Chondrocyte (in vitro differentiated cells): ENCODE data around the gene ACBD3. TPM values are rescaled to one million over a fixed set of nuclear protein-coding genes. Genes with fewer than 3 reads are reported as not detected.

Experiments used
- DNase-seq: peaks from one replicate; pipeline ENCODE4 v3.0.0; 2021; ENCODE audit warnings: mixed read lengths, low spot score
- H3K27ac Mint-ChIP-seq: one replicate; pipeline ENCODE4 v1.8.0; 2021; ENCODE audit warnings: mild to moderate bottlenecking, moderate library complexity, mixed read lengths; ENCODE audit not compliant: unreplicated experiment
- H3K27me3 Mint-ChIP-seq: 2 replicates; pipeline ENCODE4 v1.8.0; 2021; ENCODE audit warnings: low read depth, mixed read lengths
- H3K36me3 Mint-ChIP-seq: 2 replicates; pipeline ENCODE4 v1.8.0; 2021; ENCODE audit warnings: low read depth, mixed read lengths
- H3K4me1 Mint-ChIP-seq: 2 replicates; pipeline ENCODE4 v1.8.0; 2021; ENCODE audit warnings: low read depth, mild to moderate bottlenecking, mixed read lengths
- H3K4me3 Mint-ChIP-seq: one replicate; pipeline ENCODE4 v1.8.0; 2021; ENCODE audit warnings: mild to moderate bottlenecking, moderate library complexity, mixed read lengths; ENCODE audit not compliant: unreplicated experiment
- H3K9me3 Mint-ChIP-seq: 2 replicates; pipeline ENCODE4 v1.8.0; 2021; ENCODE audit warnings: low read depth, mixed read lengths
- CTCF ChIP-seq: fragments of 200-600 bp; sonication (generic); IDR thresholded peaks from 2 replicates; pipeline ENCODE4 v1.5.0; 2021; ENCODE audit warnings: antibody characterized with exemption, mild to moderate bottlenecking, moderate library complexity
- total RNA-seq: library from RNA; stranded (reverse); gene quantifications from 3 replicates; pipeline ENCODE4 v1.2.1, GENCODE V29; 2021

The ACBD3 gene
- total RNA-seq, 1 donor from 2014 or later: 67.0 TPM

DNA sequence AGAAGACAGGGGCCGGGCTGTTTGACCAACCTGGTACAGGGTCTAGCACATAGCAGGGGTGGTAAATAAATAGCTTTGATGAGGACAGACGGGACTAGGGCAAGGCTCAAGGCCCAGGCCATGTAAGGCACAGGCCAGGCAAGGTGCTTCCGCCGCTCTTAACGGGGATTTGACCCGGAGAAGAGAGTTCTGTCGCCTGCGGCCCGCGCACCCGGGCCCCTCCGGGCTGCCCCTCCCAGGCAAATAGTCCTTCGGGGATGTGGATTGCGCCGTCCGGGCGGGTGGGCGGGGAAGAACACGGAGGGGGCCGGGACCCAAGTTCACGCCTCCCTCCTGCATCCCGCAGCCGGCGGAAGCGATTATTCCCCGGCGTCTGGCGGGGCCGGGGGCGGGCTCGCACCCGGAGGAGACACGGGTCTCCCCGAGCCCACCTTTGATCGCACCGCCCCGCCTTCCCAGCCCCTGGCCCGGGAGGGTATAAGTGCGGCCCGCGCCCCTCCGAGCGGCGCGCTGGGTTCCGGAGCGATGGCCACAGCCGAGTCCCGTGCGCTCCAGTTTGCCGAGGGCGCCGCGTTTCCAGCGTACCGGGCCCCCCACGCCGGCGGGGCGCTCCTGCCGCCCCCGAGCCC, 36.7 kb upstream of the ACBD3 start, which contains the start of gene MIXL1:
Gene MIXL1, plus strand, starts transcription at position 508 of the 629 bp plus-strand sequence. Its CDS starts 18 bp downstream, at position 526.
- DNase-seq: no peak
- H3K4me3 Mint-ChIP-seq: peak within 1 kb of the TSS; percentile 72
- no peaks in the 10 kb centered on the region for H3K4me1 Mint-ChIP-seq
- H3K36me3 Mint-ChIP-seq: no peaks in the 10 kb centered on the region
- H3K9me3 Mint-ChIP-seq: no peaks in the 10 kb centered on the region
- H3K27ac Mint-ChIP-seq: no peak within 1 kb of the TSS
- TF ChIP-seq CTCF: no peak
- H3K27me3 Mint-ChIP-seq: no peaks in the 10 kb centered on the region

DNA sequence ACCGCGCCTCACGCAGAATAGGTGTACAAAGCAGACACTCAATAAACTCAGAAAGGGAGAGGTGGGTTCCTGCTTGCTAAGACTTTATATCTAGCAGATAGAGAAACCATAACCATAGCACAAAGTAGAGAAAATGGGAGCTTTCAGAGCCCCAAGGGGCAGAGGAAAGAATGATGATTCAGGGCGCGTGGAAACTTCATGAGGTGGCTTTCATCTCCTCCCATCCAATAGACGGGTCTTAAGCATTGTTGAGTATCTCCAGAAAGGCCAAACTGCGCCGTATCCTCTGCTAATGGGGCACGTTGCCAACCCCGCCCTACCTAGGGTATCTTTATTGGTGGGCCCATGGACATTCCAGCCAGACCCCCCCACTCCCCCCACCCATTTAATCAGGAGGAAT, 36.1 kb upstream of the ACBD3 start:
- no peak for DNase-seq
- TF ChIP-seq CTCF: no peak
- Mint-ChIP-seq H3K9me3 (no peaks in the 10 kb centered on the region), H3K27ac (no peak overlapping the region), H3K4me1 (no peaks in the 10 kb centered on the region), H3K36me3 (no peaks in the 10 kb centered on the region), H3K27me3 (no peaks in the 10 kb centered on the region), H3K4me3 (no peak overlapping the region)

GRCh38 chr1:226220473-226221189, 34.1 kb upstream of the ACBD3 start:
- Mint-ChIP-seq H3K4me1 (no peaks in the 10 kb centered on the region), H3K36me3 (no peaks in the 10 kb centered on the region), H3K27ac (peak overlapping the region; percentile 22), H3K27me3 (no peaks in the 10 kb centered on the region), H3K9me3 (no peaks in the 10 kb centered on the region), H3K4me3 (no peak overlapping the region)
- no peak for DNase-seq
- TF ChIP-seq CTCF: no peak

DNA sequence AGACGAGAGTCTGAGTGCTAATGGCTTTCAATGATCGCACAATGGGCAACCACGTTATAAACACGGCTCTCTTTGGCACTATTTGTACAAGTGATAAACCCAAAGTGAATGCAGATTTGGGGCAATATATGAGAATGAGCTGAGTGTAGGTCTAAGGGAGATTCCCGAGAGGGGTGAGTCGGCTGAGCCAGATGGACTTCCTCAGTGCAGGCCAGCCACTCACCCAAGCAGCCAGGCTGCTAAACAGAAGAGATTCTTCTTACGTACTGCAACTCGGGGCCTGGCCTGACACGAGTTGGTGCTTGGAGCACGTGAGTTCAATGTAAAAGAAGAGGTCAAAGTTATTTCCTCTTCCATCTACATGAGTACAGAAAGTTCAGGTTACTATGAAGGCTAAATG, 30.7 kb upstream of the ACBD3 start:
- Mint-ChIP-seq H3K36me3 (no peaks in the 10 kb centered on the region), H3K27me3 (no peaks in the 10 kb centered on the region), H3K9me3 (no peaks in the 10 kb centered on the region), H3K27ac (no peak overlapping the region), H3K4me1 (no peaks in the 10 kb centered on the region), H3K4me3 (no peak overlapping the region)
- no peak for DNase-seq
- no peak for TF ChIP-seq CTCF

DNA sequence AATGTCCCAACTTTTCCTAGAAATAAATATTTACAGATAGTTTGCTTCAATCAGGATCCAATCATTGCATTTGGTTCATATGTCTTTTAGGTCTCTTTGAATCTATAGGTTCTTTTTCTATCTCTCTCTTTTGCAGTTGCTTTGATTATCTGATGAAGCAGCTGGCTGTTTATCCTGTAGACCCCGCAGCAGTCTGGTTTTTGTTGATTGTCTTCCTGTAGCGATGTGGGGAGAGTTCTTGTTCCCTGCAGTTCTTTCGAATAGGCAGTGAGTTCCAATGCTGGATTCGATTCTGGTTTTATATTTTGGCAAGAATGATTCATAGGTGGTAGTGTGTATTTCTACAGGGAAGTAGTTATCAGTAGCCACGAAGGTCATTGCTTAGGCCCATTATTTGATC, 29.5 kb upstream of the ACBD3 start:
- Mint-ChIP-seq H3K27ac (no peak overlapping the region), H3K27me3 (no peaks in the 10 kb centered on the region), H3K9me3 (no peaks in the 10 kb centered on the region), H3K4me1 (no peaks in the 10 kb centered on the region), H3K36me3 (no peaks in the 10 kb centered on the region), H3K4me3 (no peak overlapping the region)
- TF ChIP-seq CTCF: no peak
- no peak for DNase-seq
